H9 (cell line): ENCODE measurements around the gene TMEM140. TPM values are rescaled to one million over a fixed set of nuclear protein-coding genes. Genes with fewer than 3 reads are reported as not detected.

Experiments
- DNase-seq: peaks from one replicate; pipeline ENCODE4 v3.0.0-alpha.2; 2017
- H2AFZ ChIP-seq: one replicate; pipeline ENCODE4 v1.6.1; 2013; ENCODE audit warnings: mild to moderate bottlenecking, low read length, control low read depth, moderate library complexity
- H2AK5ac ChIP-seq: 2 replicates; pipeline ENCODE4 v1.6.1; 2013; ENCODE audit warnings: low read length, control low read depth, mixed read lengths; ENCODE audit not compliant: insufficient read length
- H2BK120ac ChIP-seq: one replicate; pipeline ENCODE4 v1.6.1; 2013; ENCODE audit warnings: low read depth, mild to moderate bottlenecking, low read length, control low read depth, inconsistent platforms; ENCODE audit not compliant: poor library complexity, severe bottlenecking
- H2BK12ac ChIP-seq: 2 replicates; pipeline ENCODE4 v1.6.1; 2013; ENCODE audit warnings: low read length, control low read depth, mixed read lengths, low read depth; ENCODE audit not compliant: insufficient read length
- H2BK15ac ChIP-seq: 2 replicates; pipeline ENCODE4 v1.6.1; 2013; ENCODE audit warnings: low read depth, low read length, control low read depth
- H2BK20ac ChIP-seq: one replicate; pipeline ENCODE4 v1.6.1; 2013; ENCODE audit warnings: low read depth, mild to moderate bottlenecking, low read length, control low read depth, inconsistent platforms; ENCODE audit not compliant: poor library complexity, severe bottlenecking
- H2BK5ac ChIP-seq: 2 replicates; pipeline ENCODE4 v1.6.1; 2013; ENCODE audit warnings: low read length, control low read depth, mixed read lengths; ENCODE audit not compliant: insufficient read length
- H3K14ac ChIP-seq: 2 replicates; pipeline ENCODE4 v1.6.1; 2013; ENCODE audit warnings: low read length, control low read depth; ENCODE audit not compliant: insufficient read depth
- H3K18ac ChIP-seq: 2 replicates; pipeline ENCODE4 v1.6.1; 2013; ENCODE audit warnings: low read depth, mild to moderate bottlenecking, mixed read lengths, low read length, control low read depth; ENCODE audit not compliant: insufficient read length
- H3K23ac ChIP-seq: 2 replicates; pipeline ENCODE4 v1.6.1; 2013; ENCODE audit warnings: low read length, control low read depth, mixed read lengths, low read depth; ENCODE audit not compliant: insufficient read length
- H3K23me2 ChIP-seq: 2 replicates; pipeline ENCODE4 v1.6.1; 2013; ENCODE audit warnings: low read depth, mild to moderate bottlenecking, mixed read lengths, low read length, control low read depth; ENCODE audit not compliant: insufficient read length, poor library complexity, severe bottlenecking
- H3K27ac ChIP-seq: 2 replicates; pipeline ENCODE4 v1.5.1; 2013; ENCODE audit warnings: low read length, control low read depth, mixed read lengths, low read depth; ENCODE audit not compliant: insufficient read length
- H3K27me3 ChIP-seq: 2 replicates; pipeline ENCODE4 v1.6.1; 2013; ENCODE audit warnings: low read length, control low read depth, inconsistent platforms; ENCODE audit not compliant: insufficient read depth
- H3K4ac ChIP-seq: 2 replicates; pipeline ENCODE4 v1.6.1; 2013; ENCODE audit warnings: low read depth, mild to moderate bottlenecking, control low read depth, inconsistent platforms, low read length, moderate library complexity
- H3K4me1 ChIP-seq: 2 replicates; pipeline ENCODE4 v1.6.1; 2013; ENCODE audit warnings: low read length, control low read depth, inconsistent platforms; ENCODE audit not compliant: insufficient read depth
- H3K4me2 ChIP-seq: 2 replicates; pipeline ENCODE4 v1.6.1; 2013; ENCODE audit warnings: low read length, control low read depth, mixed read lengths; ENCODE audit not compliant: insufficient read length, insufficient read depth
- H3K56ac ChIP-seq: 2 replicates; pipeline ENCODE4 v1.6.1; 2013; ENCODE audit warnings: low read depth, mild to moderate bottlenecking, mixed read lengths, low read length, control low read depth; ENCODE audit not compliant: insufficient read length
- H3K79me1 ChIP-seq: 2 replicates; pipeline ENCODE4 v1.6.1; 2013; ENCODE audit warnings: low read depth, mild to moderate bottlenecking, moderate library complexity, low read length, control low read depth, inconsistent platforms; ENCODE audit not compliant: insufficient read depth, poor library complexity, severe bottlenecking
- H3K79me2 ChIP-seq: 2 replicates; pipeline ENCODE4 v1.6.1; 2013; ENCODE audit warnings: low read length, control low read depth, inconsistent platforms; ENCODE audit not compliant: insufficient read depth
- H3K9ac ChIP-seq: 2 replicates; pipeline ENCODE4 v1.6.1; 2013; ENCODE audit warnings: low read length, control low read depth, mixed read lengths; ENCODE audit not compliant: insufficient read length; ENCODE audit errors: extremely low read depth
- H3K9me3 ChIP-seq: one replicate; pipeline ENCODE4 v1.6.1; 2013; ENCODE audit warnings: low read depth, low read length, inconsistent platforms; ENCODE audit not compliant: control insufficient read depth
- H3T11ph ChIP-seq: one replicate; pipeline ENCODE4 v1.6.1; 2013; ENCODE audit warnings: mild to moderate bottlenecking, low read length, control low read depth, inconsistent platforms
- H4K20me1 ChIP-seq: one replicate; pipeline ENCODE4 v1.6.1; 2013; ENCODE audit not compliant: control insufficient read depth, insufficient read length, insufficient read depth
- H4K5ac ChIP-seq: 2 replicates; pipeline ENCODE4 v1.6.1; 2013; ENCODE audit warnings: low read depth, mild to moderate bottlenecking, mixed read lengths, low read length, control low read depth; ENCODE audit not compliant: insufficient read length
- H4K8ac ChIP-seq: replicated peaks from 2 replicates; pipeline ENCODE4 v1.6.1; 2013; ENCODE audit warnings: low read length, control low read depth, mixed read lengths, low read depth; ENCODE audit not compliant: insufficient read length
- H4K91ac ChIP-seq: 2 replicates; pipeline ENCODE4 v1.6.1; 2013; ENCODE audit warnings: low read depth, mild to moderate bottlenecking, moderate library complexity, mixed read lengths, low read length, control low read depth; ENCODE audit not compliant: insufficient read length
- H3K27ac Mint-ChIP-seq, 3 experiments: 2 replicates in 2 of 3; 3 replicates in 1 of 3; pipeline ENCODE4 v1.8.0; 2020 to 2021; ENCODE audit warnings: mixed read lengths in 3 of 3, mild to moderate bottlenecking in 1 of 3, moderate library complexity in 1 of 3
- H3K27me3 Mint-ChIP-seq: 2 replicates; pipeline ENCODE4 v1.8.0; 2021; ENCODE audit warnings: low read depth, mild to moderate bottlenecking, moderate library complexity, mixed read lengths
- H3K36me3 Mint-ChIP-seq, 3 experiments: 2 replicates in 2 of 3; 3 replicates in 1 of 3; pipeline ENCODE4 v1.8.0; 2020 to 2021; ENCODE audit warnings: low read depth in 3 of 3, mixed read lengths in 3 of 3; ENCODE audit not compliant: insufficient read depth in 1 of 3
- H3K4me1 Mint-ChIP-seq, 2 experiments: 2 replicates each; pipeline ENCODE4 v1.8.0; 2020; ENCODE audit warnings: mixed read lengths in 2 of 2
- H3K4me3 Mint-ChIP-seq, 2 experiments: 2 replicates in 1 of 2; 3 replicates in 1 of 2; pipeline ENCODE4 v1.8.0; 2020 to 2021; ENCODE audit warnings: mild to moderate bottlenecking in 2 of 2, mixed read lengths in 2 of 2, moderate library complexity in 1 of 2
- H3K9me3 Mint-ChIP-seq, 2 experiments: 2 replicates in 1 of 2; 3 replicates in 1 of 2; pipeline ENCODE4 v1.8.0; 2020; ENCODE audit warnings: mild to moderate bottlenecking in 2 of 2, mixed read lengths in 2 of 2, moderate library complexity in 1 of 2
- WGBS: extraction: QIAGEN DNeasy Blood & Tissue Kit; methylation state at CpG from one replicate; pipeline ENCODE4 v1.1.7; 2013; ENCODE audit warnings: missing lambda C conversion rate, low lambda C conversion rate, mixed read lengths; ENCODE audit not compliant: insufficient read length; ENCODE audit errors: extremely low coverage; 5-methylcytosine and 5-hydroxymethylcytosine counted together
- total RNA-seq: library from RNA; stranded (reverse); gene quantifications from 2 replicates; pipeline ENCODE4 v1.2.1, GENCODE V29; 2021
- TF ChIP-seq, protein P1 (sequence below): fragments of 200-600 bp; sonication (generic); conservative IDR thresholded peaks from 3 replicates; pipeline ENCODE4 v1.8.0; 2021; ENCODE audit warnings: antibody characterized with exemption, mild to moderate bottlenecking

The TMEM140 gene
- total RNA-seq, 1 experiment from 2014 or later: not detected

DNA sequence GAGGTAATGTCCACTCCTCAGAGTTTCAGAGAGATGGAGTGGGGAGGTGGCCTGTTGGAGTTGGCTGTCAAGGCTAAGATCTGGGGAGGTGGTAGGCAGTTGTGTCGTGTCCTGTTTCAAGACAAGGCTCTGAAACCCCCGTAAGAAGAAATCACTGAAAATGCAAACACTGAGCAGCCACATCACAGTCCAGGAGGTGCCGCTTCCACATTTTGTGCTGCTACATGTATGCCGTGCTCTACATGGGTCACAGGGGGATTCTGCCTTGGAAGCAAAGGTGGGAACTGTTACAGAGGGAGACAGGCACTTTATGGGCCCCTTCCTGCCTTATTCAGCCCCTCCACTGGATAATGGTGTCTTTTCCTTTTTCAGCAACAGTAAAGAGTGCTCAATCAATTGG, 51.6 kb downstream of the TMEM140 start:
- Histone ChIP-seq H3K9me3 (no peaks in the 10 kb centered on the region), H3K23me2 (no peaks in the 10 kb centered on the region), H3K23ac (no peak overlapping the region), H3K4me1 (no peaks in the 10 kb centered on the region), H3T11ph (no peak overlapping the region), H3K14ac (no peak overlapping the region), H2AFZ (no peak overlapping the region), H2BK12ac (no peak overlapping the region), H3K79me2 (no peaks in the 10 kb centered on the region), H4K8ac (no peak overlapping the region), H3K4ac (no peak overlapping the region), H3K56ac (no peak overlapping the region), H3K18ac (no peak overlapping the region), H3K79me1 (no peaks in the 10 kb centered on the region), H4K20me1 (no peaks in the 10 kb centered on the region), H2BK20ac (no peak overlapping the region), H3K27me3 (no peaks in the 10 kb centered on the region), H2AK5ac (no peak overlapping the region), H2BK5ac (no peak overlapping the region), H2BK15ac (no peak overlapping the region), H3K9ac (no peak overlapping the region), H4K5ac (no peak overlapping the region), H4K91ac (no peak overlapping the region), H2BK120ac (no peak overlapping the region), H3K4me2 (no peak overlapping the region), H3K27ac (no peak overlapping the region)
- Mint-ChIP-seq H3K27ac (peak overlapping the region; percentile 14 to 45 (median 27); a peak in 2 of 7 replicates), H3K4me3 (no peak overlapping the region), H3K36me3 (peaks cover 7 to 37% (median 14%) of the 10 kb centered on the region in 3 experiments), H3K27me3 (no peaks in the 10 kb centered on the region), H3K9me3 (no peaks in the 10 kb centered on the region), H3K4me1 (peaks cover 0 to 5% of the 10 kb centered on the region in 2 experiments; a peak in 3 of 4 replicates)
- no peak for DNase-seq
- TF ChIP-seq, protein P1, sequence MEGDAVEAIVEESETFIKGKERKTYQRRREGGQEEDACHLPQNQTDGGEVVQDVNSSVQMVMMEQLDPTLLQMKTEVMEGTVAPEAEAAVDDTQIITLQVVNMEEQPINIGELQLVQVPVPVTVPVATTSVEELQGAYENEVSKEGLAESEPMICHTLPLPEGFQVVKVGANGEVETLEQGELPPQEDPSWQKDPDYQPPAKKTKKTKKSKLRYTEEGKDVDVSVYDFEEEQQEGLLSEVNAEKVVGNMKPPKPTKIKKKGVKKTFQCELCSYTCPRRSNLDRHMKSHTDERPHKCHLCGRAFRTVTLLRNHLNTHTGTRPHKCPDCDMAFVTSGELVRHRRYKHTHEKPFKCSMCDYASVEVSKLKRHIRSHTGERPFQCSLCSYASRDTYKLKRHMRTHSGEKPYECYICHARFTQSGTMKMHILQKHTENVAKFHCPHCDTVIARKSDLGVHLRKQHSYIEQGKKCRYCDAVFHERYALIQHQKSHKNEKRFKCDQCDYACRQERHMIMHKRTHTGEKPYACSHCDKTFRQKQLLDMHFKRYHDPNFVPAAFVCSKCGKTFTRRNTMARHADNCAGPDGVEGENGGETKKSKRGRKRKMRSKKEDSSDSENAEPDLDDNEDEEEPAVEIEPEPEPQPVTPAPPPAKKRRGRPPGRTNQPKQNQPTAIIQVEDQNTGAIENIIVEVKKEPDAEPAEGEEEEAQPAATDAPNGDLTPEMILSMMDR: no peak
- no CpG with 5 or more reads among the region's 4 CpGs for WGBS
